ENCODE data around the gene SLC15A1.

DNA sequence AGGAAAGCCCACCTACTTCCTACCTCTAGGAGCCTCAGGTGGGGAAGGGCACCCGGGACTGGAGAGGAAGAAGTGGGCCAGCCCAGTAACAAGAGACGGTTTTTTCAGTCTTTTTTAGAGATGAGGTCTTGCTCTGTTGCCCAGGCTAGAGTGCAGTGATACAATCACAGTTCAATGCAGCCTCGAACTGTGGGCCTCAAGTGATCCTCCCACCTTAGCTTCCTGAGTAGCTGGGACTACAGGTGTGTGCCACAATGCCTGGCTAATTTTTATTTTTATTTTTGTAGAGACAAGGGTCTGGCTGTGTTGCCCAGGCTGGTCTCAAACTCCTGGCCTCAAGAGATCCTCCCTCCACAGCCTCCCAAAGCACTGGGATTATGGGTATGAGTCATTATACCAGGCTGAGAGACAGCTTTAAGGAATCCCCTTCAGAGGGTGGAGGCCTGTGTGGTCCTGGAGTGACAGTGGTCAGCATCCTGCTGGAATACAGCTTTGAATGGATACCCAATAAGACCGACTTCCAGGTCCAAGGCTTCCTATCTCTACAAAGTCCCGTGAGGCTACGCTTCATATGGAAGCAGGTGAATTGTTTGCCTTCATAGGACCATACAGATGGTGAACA lies 63.0 kb downstream of the SLC15A1 start:
- no peak for TF ChIP-seq POLR2A (IDR thresholded peaks at IDR 0.05)
- TF ChIP-seq, protein P1, sequence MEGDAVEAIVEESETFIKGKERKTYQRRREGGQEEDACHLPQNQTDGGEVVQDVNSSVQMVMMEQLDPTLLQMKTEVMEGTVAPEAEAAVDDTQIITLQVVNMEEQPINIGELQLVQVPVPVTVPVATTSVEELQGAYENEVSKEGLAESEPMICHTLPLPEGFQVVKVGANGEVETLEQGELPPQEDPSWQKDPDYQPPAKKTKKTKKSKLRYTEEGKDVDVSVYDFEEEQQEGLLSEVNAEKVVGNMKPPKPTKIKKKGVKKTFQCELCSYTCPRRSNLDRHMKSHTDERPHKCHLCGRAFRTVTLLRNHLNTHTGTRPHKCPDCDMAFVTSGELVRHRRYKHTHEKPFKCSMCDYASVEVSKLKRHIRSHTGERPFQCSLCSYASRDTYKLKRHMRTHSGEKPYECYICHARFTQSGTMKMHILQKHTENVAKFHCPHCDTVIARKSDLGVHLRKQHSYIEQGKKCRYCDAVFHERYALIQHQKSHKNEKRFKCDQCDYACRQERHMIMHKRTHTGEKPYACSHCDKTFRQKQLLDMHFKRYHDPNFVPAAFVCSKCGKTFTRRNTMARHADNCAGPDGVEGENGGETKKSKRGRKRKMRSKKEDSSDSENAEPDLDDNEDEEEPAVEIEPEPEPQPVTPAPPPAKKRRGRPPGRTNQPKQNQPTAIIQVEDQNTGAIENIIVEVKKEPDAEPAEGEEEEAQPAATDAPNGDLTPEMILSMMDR (IDR thresholded peaks at IDR 0.05): no peak
